Islet precursor cell (in vitro differentiated cells): ENCODE results near the gene PLEKHN1.
A peak's percentile ranks its signal among the peaks of the same experiment; 100 is the strongest.
"Not testable (repeated sequence)": the region's sequence is repeated elsewhere in the genome, so short reads cannot be mapped to it uniquely, and the experiment has no call there.

Experiments used
- DNase-seq: peaks from one replicate; pipeline ENCODE4 v3.0.0-alpha.2; 2018

The PLEKHN1 gene

GRCh38 chr1:978069-978834, 12.0 kb downstream of the PLEKHN1 start:
- DNase-seq = peak; percentile 52

GRCh38 chr1:978835-979743, 12.8 kb downstream of the PLEKHN1 start:
- peak; percentile 47 for DNase-seq

- DNase-seq = peak; percentile 47
Measured at GRCh38 chr1:979744-980072, 13.4 kb downstream of the PLEKHN1 start.

GRCh38 chr1:980137-980571, 13.9 kb downstream of the PLEKHN1 start:
- peak; percentile 57 for DNase-seq

GRCh38 chr1:980602-981395, 14.5 kb downstream of the PLEKHN1 start:
- DNase-seq = no peak

- DNase-seq = peak; percentile 49
Measured at GRCh38 chr1:981491-981954, 15.2 kb downstream of the PLEKHN1 start.

- no peak for DNase-seq
Measured at GRCh38 chr1:981955-982558, 15.8 kb downstream of the PLEKHN1 start, which contains the start of gene PERM1. Gene PERM1 (minus strand): TSS chr1:982093. CDS start chr1:981029, 1,064 bp downstream.

GRCh38 chr1:982765-983436, 16.6 kb downstream of the PLEKHN1 start:
- DNase-seq = peak; percentile 51

GRCh38 chr1:983798-984475, 17.7 kb downstream of the PLEKHN1 start:
- DNase-seq = peak; percentile 68

- no peak for DNase-seq
Measured at GRCh38 chr1:984476-984814, 18.2 kb downstream of the PLEKHN1 start.

GRCh38 chr1:985126-985525, 18.8 kb downstream of the PLEKHN1 start:
- DNase-seq = no peak

- DNase-seq = not testable (repeated sequence)
Measured at GRCh38 chr1:988061-988460, 21.8 kb downstream of the PLEKHN1 start.

- not testable (repeated sequence) for DNase-seq
Measured at GRCh38 chr1:991275-991674, 25.0 kb downstream of the PLEKHN1 start.

GRCh38 chr1:991895-992294, 25.6 kb downstream of the PLEKHN1 start:
- DNase-seq = no peak

- DNase-seq = no peak
Measured at GRCh38 chr1:992362-992761, 26.1 kb downstream of the PLEKHN1 start.

GRCh38 chr1:993379-993995, 27.2 kb downstream of the PLEKHN1 start:
- DNase-seq = no peak

GRCh38 chr1:994546-994945, 28.3 kb downstream of the PLEKHN1 start:
- DNase-seq = not testable (repeated sequence)

- peak; percentile 59 for DNase-seq
Measured at GRCh38 chr1:995665-996633, 29.7 kb downstream of the PLEKHN1 start.

- peak; percentile 56 for DNase-seq
Measured at GRCh38 chr1:996851-997712, 30.8 kb downstream of the PLEKHN1 start.
